WTC11 (cell line): ENCODE data around the gene PRDM1. TPM values are rescaled to one million over a fixed set of nuclear protein-coding genes. Genes with fewer than 3 reads are reported as not detected.

ENCODE experiments used
- ATAC-seq: fragments of 200-7000 bp; cut with Tn5 transposase; 2 replicates; pipeline ENCODE4 v1.10.0; 2021; ENCODE audit warnings: mild to moderate bottlenecking, moderate library complexity
- CTCF ChIA-PET: fragments of 300-600 bp; sonication (Branson Sonifier 250); formaldehyde crosslinking; loops from one replicate; lab custom pipeline; 2021; ENCODE audit warnings: antibody characterized with exemption; lab: Charles Lee
- POLR2A ChIA-PET: fragments of 350-600 bp; sonication (Branson Sonifier 250); formaldehyde crosslinking; loops from one replicate; lab custom pipeline; 2021; ENCODE audit warnings: antibody characterized with exemption; lab: Charles Lee
- DNase-seq: peaks from one replicate; pipeline ENCODE4 v3.0.0; 2021; ENCODE audit warnings: low spot score
- H3K27ac Mint-ChIP-seq: 2 replicates; pipeline ENCODE4 v1.8.0; 2021; ENCODE audit warnings: mixed read lengths
- H3K27me3 Mint-ChIP-seq: 2 replicates; pipeline ENCODE4 v1.8.0; 2021; ENCODE audit warnings: low read depth, mild to moderate bottlenecking, moderate library complexity, mixed read lengths
- H3K36me3 Mint-ChIP-seq: 2 replicates; pipeline ENCODE4 v1.8.0; 2021; ENCODE audit warnings: mixed read lengths
- H3K4me1 Mint-ChIP-seq: 2 replicates; pipeline ENCODE4 v1.8.0; 2022; ENCODE audit warnings: mixed read lengths
- H3K4me3 Mint-ChIP-seq: 2 replicates; pipeline ENCODE4 v1.8.0; 2021; ENCODE audit warnings: mild to moderate bottlenecking, moderate library complexity, mixed read lengths
- H3K9me3 Mint-ChIP-seq: 2 replicates; pipeline ENCODE4 v1.8.0; 2021; ENCODE audit warnings: mixed read lengths
- AR ChIP-seq: fragments of 250-450 bp; sonication (Bioruptor Pico); IDR thresholded peaks from 2 replicates; pipeline ENCODE4 v1.9.0; 2021; ENCODE audit warnings: mild to moderate bottlenecking
- ATF1 ChIP-seq: sonication (generic); formaldehyde crosslinking; IDR thresholded peaks from 2 replicates; pipeline ENCODE4 v1.8.1; 2023; ENCODE audit warnings: mild to moderate bottlenecking, moderate library complexity, missing genetic modification reagents
- ESRRA ChIP-seq: sonication (generic); formaldehyde crosslinking; IDR thresholded peaks from 2 replicates; pipeline ENCODE4 v1.8.1; 2022; ENCODE audit warnings: mild to moderate bottlenecking, missing genetic modification reagents, borderline replicate concordance
- FOXP1 ChIP-seq: sonication (generic); formaldehyde crosslinking; IDR thresholded peaks from 2 replicates; pipeline ENCODE4 v1.8.0; 2022; ENCODE audit warnings: missing genetic modification reagents, mild to moderate bottlenecking, moderate library complexity, borderline replicate concordance
- JAZF1 ChIP-seq: fragments of 250-450 bp; sonication (Bioruptor Pico); IDR thresholded peaks from 2 replicates; pipeline ENCODE4 v1.9.0; 2021; ENCODE audit warnings: moderate library complexity, mild to moderate bottlenecking, inconsistent platforms
- NR3C1 ChIP-seq: sonication (generic); formaldehyde crosslinking; conservative IDR thresholded peaks from 2 replicates; pipeline ENCODE4 v1.8.1; 2023; ENCODE audit warnings: low read depth, mild to moderate bottlenecking, missing genetic modification reagents
- PRRX2 ChIP-seq: fragments of 250-450 bp; sonication (Bioruptor Pico); IDR thresholded peaks from 2 replicates; pipeline ENCODE4 v1.8.0; 2021; ENCODE audit warnings: mild to moderate bottlenecking
- RORB ChIP-seq: fragments of 250-450 bp; sonication (Bioruptor Pico); IDR thresholded peaks from 2 replicates; pipeline ENCODE4 v1.9.0; 2021; ENCODE audit warnings: mild to moderate bottlenecking
- SMAD3 ChIP-seq: sonication (generic); formaldehyde crosslinking; IDR thresholded peaks from 2 replicates; pipeline ENCODE4 v1.8.0; 2022; ENCODE audit warnings: missing genetic modification reagents, mild to moderate bottlenecking, borderline replicate concordance
- TCF7 ChIP-seq: sonication (generic); formaldehyde crosslinking; IDR thresholded peaks from 2 replicates; pipeline ENCODE4 v1.8.0; 2022; ENCODE audit warnings: mild to moderate bottlenecking, low read depth, missing genetic modification reagents, moderate library complexity
- TEAD1 ChIP-seq: sonication (generic); formaldehyde crosslinking; IDR thresholded peaks from 2 replicates; pipeline ENCODE4 v1.8.0; 2022; ENCODE audit warnings: mild to moderate bottlenecking, missing genetic modification reagents
- TEAD4 ChIP-seq: sonication (generic); formaldehyde crosslinking; IDR thresholded peaks from 2 replicates; pipeline ENCODE4 v1.8.0; 2022; ENCODE audit warnings: mild to moderate bottlenecking, missing genetic modification reagents
- ZBTB43 ChIP-seq: sonication (generic); formaldehyde crosslinking; IDR thresholded peaks from 2 replicates; pipeline ENCODE4 v1.8.1; 2023; ENCODE audit warnings: mild to moderate bottlenecking, missing genetic modification reagents
- ZNF121 ChIP-seq: sonication (generic); formaldehyde crosslinking; IDR thresholded peaks from 2 replicates; pipeline ENCODE4 v1.8.0; 2023; ENCODE audit warnings: missing genetic modification reagents
- ZNF512 ChIP-seq: sonication (generic); formaldehyde crosslinking; IDR thresholded peaks from 2 replicates; pipeline ENCODE4 v1.8.1; 2022; ENCODE audit warnings: missing genetic modification reagents, borderline replicate concordance
- ZNF532 ChIP-seq: fragments of 250-450 bp; sonication (Bioruptor Pico); IDR thresholded peaks from 2 replicates; pipeline ENCODE4 v1.9.0; 2021; ENCODE audit warnings: mild to moderate bottlenecking, borderline replicate concordance
- total RNA-seq: library from RNA; stranded (reverse); gene quantifications from 3 replicates; pipeline ENCODE4 v1.2.3, GENCODE V29; 2021

The PRDM1 gene
- total RNA-seq, 1 experiment from 2014 or later, result 1.8 TPM

GRCh38 chr6:106120006-106120405 is 33.9 kb downstream of the PRDM1 start (continued):
- no peak for TF ChIP-seq NR3C1 (CRISPR knock-in tag)
- TF ChIP-seq, all 79 proteins: peak for 0

GRCh38 chr6:106120406-106120805 is 34.3 kb downstream of the PRDM1 start:
- Mint-ChIP-seq H3K4me3 (no peak overlapping the region), H3K27ac (no peak overlapping the region), H3K36me3 (no peaks in the 10 kb centered on the region), H3K27me3 (no peaks in the 10 kb centered on the region), H3K4me1 (peaks cover 11% of the 10 kb centered on the region)
- DNase-seq, result no peak
- CTCF ChIA-PET, result no interaction called here
- ATAC-seq, result no peak
- POLR2A ChIA-PET, result no interaction called here
- TF ChIP-seq AR (no peak), ESRRA (CRISPR knock-in tag) (no peak)
- TF ChIP-seq, all 79 proteins: peak for 0
- peaks cover 8% of the 10 kb centered on the region for H3K9me3 Mint-ChIP-seq

GRCh38 chr6:106122306-106122918 is 36.3 kb downstream of the PRDM1 start:
- POLR2A ChIA-PET, result no interaction called here

GRCh38 chr6:106122938-106123656 is 37.0 kb downstream of the PRDM1 start:
- H3K27ac Mint-ChIP-seq, result no peak overlapping the region
- no peaks in the 10 kb centered on the region for H3K27me3 Mint-ChIP-seq
- no peak for TF ChIP-seq FOXP1 (CRISPR knock-in tag)
- TF ChIP-seq JAZF1 (CRISPR knock-in tag), result no peak
- no peak for TF ChIP-seq ZNF532 (CRISPR knock-in tag)
- no peak for TF ChIP-seq ZBTB43 (CRISPR knock-in tag)
- no peak for TF ChIP-seq ZNF512 (CRISPR knock-in tag)
- no peak for TF ChIP-seq TEAD4
- no peak for TF ChIP-seq TEAD1 (CRISPR knock-in tag)
- TF ChIP-seq SMAD3 (CRISPR knock-in tag), result no peak
- TF ChIP-seq TCF7, result no peak
- TF ChIP-seq RORB, result no peak
- TF ChIP-seq PRRX2 (CRISPR knock-in tag), result no peak
- H3K9me3 Mint-ChIP-seq, result peaks cover 8% of the 10 kb centered on the region
- ATAC-seq, result no peak
- POLR2A ChIA-PET, result no interaction called here
- H3K4me3 Mint-ChIP-seq, result no peak overlapping the region
- H3K36me3 Mint-ChIP-seq, result no peaks in the 10 kb centered on the region
- H3K4me1 Mint-ChIP-seq, result peaks cover 11% of the 10 kb centered on the region
- DNase-seq, result no peak
- CTCF ChIA-PET, result no interaction called here

More at GRCh38 chr6:106122306-106122918, 36.3 kb downstream of the PRDM1 start:
- no peak overlapping the region for H3K4me3 Mint-ChIP-seq
- peaks cover 11% of the 10 kb centered on the region for H3K4me1 Mint-ChIP-seq
- no peaks in the 10 kb centered on the region for H3K27me3 Mint-ChIP-seq
- ATAC-seq (no peak), DNase-seq (no peak)
- no peak overlapping the region for H3K27ac Mint-ChIP-seq
- CTCF ChIA-PET, result no interaction called here
- peaks cover 8% of the 10 kb centered on the region for H3K9me3 Mint-ChIP-seq
- no peaks in the 10 kb centered on the region for H3K36me3 Mint-ChIP-seq
- TF ChIP-seq ATF1 (CRISPR knock-in tag) (no peak), ZNF121 (CRISPR knock-in tag) (0 out of 2 replicates have a peak, but pooled peaks have one; percentile 16)
- TF ChIP-seq, all 79 proteins: peak for 1
